ENCODE data around the gene P2RY11. TPM values are rescaled to one million over a fixed set of nuclear protein-coding genes. Genes with fewer than 3 reads are reported as not detected.

The P2RY11 gene
- total RNA-seq, 1 experiment from 2014 or later, result 20.7 TPM

- H3K4me1 Mint-ChIP-seq (ENCODE audit: low read depth, unreplicated experiment), result no peaks in the 10 kb centered on the region
- no TSS peak for BruUV-seq (replicated peaks)
- CTCF ChIA-PET, result no interaction called here
- H3K36me3 Mint-ChIP-seq (ENCODE audit: insufficient read depth, unreplicated experiment), result no peaks in the 10 kb centered on the region
- DNase-seq, result no peak
- no peaks in the 10 kb centered on the region for H3K9me3 Mint-ChIP-seq (ENCODE audit: low read depth, unreplicated experiment)
- H3K4me3 Mint-ChIP-seq (ENCODE audit: low read depth, unreplicated experiment), result no peak overlapping the region
- no peak overlapping the region for H3K27ac Mint-ChIP-seq (ENCODE audit: unreplicated experiment)
- intact Hi-C loops (cut with micrococcal nuclease; ENCODE audit: unreplicated experiment), result loop anchor here (5.0 kb wide), 1 partner anchor 34 kb away; no protein-coding TSS in a partner anchor
- TF ChIP-seq CTCF (IDR thresholded peaks at IDR 0.05; ENCODE audit: unreplicated experiment), result no peak
- H3K27me3 Mint-ChIP-seq (ENCODE audit: unreplicated experiment), result peaks cover 13% of the 10 kb centered on the region
Measured at GRCh38 chr19:10070730-10071446, 40.6 kb upstream of the P2RY11 start.

- no TSS peak for BruUV-seq (replicated peaks)
- peak; percentile 19 for TF ChIP-seq CTCF (IDR thresholded peaks at IDR 0.05; ENCODE audit: unreplicated experiment)
- peaks cover 5% of the 10 kb centered on the region for H3K4me1 Mint-ChIP-seq (ENCODE audit: low read depth, unreplicated experiment)
- DNase-seq, result peak; percentile 22
- H3K9me3 Mint-ChIP-seq (ENCODE audit: low read depth, unreplicated experiment), result no peaks in the 10 kb centered on the region
- no peak overlapping the region for H3K4me3 Mint-ChIP-seq (ENCODE audit: low read depth, unreplicated experiment)
- CTCF ChIA-PET, result interaction anchor here (0.6 to 1.0 kb wide), 2 partner anchors 21 to 126 kb away, joined by 3 read pairs; no protein-coding TSS in a partner anchor
- intact Hi-C loops (cut with micrococcal nuclease; ENCODE audit: unreplicated experiment), result loop anchor here (5.0 kb wide), 1 partner anchor 37 kb away; no protein-coding TSS in a partner anchor
- H3K27me3 Mint-ChIP-seq (ENCODE audit: unreplicated experiment), result peaks cover 21% of the 10 kb centered on the region
- no peak overlapping the region for H3K27ac Mint-ChIP-seq (ENCODE audit: unreplicated experiment)
- peaks cover 3% of the 10 kb centered on the region for H3K36me3 Mint-ChIP-seq (ENCODE audit: insufficient read depth, unreplicated experiment)
Measured at GRCh38 chr19:10074153-10074552, 37.3 kb upstream of the P2RY11 start.

- TF ChIP-seq CTCF (IDR thresholded peaks at IDR 0.05; ENCODE audit: unreplicated experiment), result no peak
- Mint-ChIP-seq H3K4me3 (ENCODE audit: low read depth, unreplicated experiment) (no peak overlapping the region), H3K4me1 (ENCODE audit: low read depth, unreplicated experiment) (peaks cover 8% of the 10 kb centered on the region), H3K27me3 (ENCODE audit: unreplicated experiment) (peaks cover 13% of the 10 kb centered on the region), H3K36me3 (ENCODE audit: insufficient read depth, unreplicated experiment) (peaks cover 5% of the 10 kb centered on the region), H3K9me3 (ENCODE audit: low read depth, unreplicated experiment) (no peaks in the 10 kb centered on the region), H3K27ac (ENCODE audit: unreplicated experiment) (no peak overlapping the region)
- CTCF ChIA-PET, result no interaction called here
- no TSS peak for BruUV-seq (replicated peaks)
- DNase-seq, result no peak
- intact Hi-C loops (cut with micrococcal nuclease; ENCODE audit: unreplicated experiment), result no loop called here
Measured at GRCh38 chr19:10076535-10076934, 35.0 kb upstream of the P2RY11 start.

GRCh38 chr19:10078329-10078728, 33.2 kb upstream of the P2RY11 start:
- no TSS peak for BruUV-seq (replicated peaks)
- no peak for TF ChIP-seq CTCF (IDR thresholded peaks at IDR 0.05; ENCODE audit: unreplicated experiment)
- Mint-ChIP-seq H3K4me1 (ENCODE audit: low read depth, unreplicated experiment) (peaks cover 8% of the 10 kb centered on the region), H3K9me3 (ENCODE audit: low read depth, unreplicated experiment) (no peaks in the 10 kb centered on the region), H3K36me3 (ENCODE audit: insufficient read depth, unreplicated experiment) (peaks cover 5% of the 10 kb centered on the region), H3K27ac (ENCODE audit: unreplicated experiment) (peak overlapping the region; percentile 46), H3K27me3 (ENCODE audit: unreplicated experiment) (peaks cover 13% of the 10 kb centered on the region), H3K4me3 (ENCODE audit: low read depth, unreplicated experiment) (peak overlapping the region; percentile 22)
- CTCF ChIA-PET, result interaction anchor here (0.6 kb wide), 1 partner anchor 61 kb away, joined by 7 read pairs; no protein-coding TSS in a partner anchor
- DNase-seq, result no peak
- intact Hi-C loops (cut with micrococcal nuclease; ENCODE audit: unreplicated experiment), result no loop called here

Data from Calu3 (cell line).